Nephron progenitor cell (in vitro differentiated cells): ENCODE results near the gene PCDHAC1.

Experiments
- DNase-seq: peaks from one replicate; pipeline ENCODE4 v3.0.0; 2021
- H3K27ac Mint-ChIP-seq: 2 replicates; pipeline ENCODE4 v1.8.0; 2021; ENCODE audit warnings: mild to moderate bottlenecking, moderate library complexity, mixed read lengths
- H3K27me3 Mint-ChIP-seq: 2 replicates; pipeline ENCODE4 v1.8.0; 2021; ENCODE audit warnings: mild to moderate bottlenecking, low read depth, mixed read lengths; ENCODE audit not compliant: poor library complexity
- H3K36me3 Mint-ChIP-seq: 2 replicates; pipeline ENCODE4 v1.8.0; 2021; ENCODE audit warnings: low read depth, mixed read lengths
- H3K4me1 Mint-ChIP-seq: 2 replicates; pipeline ENCODE4 v1.8.0; 2021; ENCODE audit warnings: mixed read lengths
- H3K4me3 Mint-ChIP-seq: 2 replicates; pipeline ENCODE4 v1.8.0; 2021; ENCODE audit warnings: mild to moderate bottlenecking, moderate library complexity, mixed read lengths
- H3K9me3 Mint-ChIP-seq: 2 replicates; pipeline ENCODE4 v1.8.0; 2021; ENCODE audit warnings: mild to moderate bottlenecking, moderate library complexity, mixed read lengths
- CTCF ChIP-seq: fragments of 200-600 bp; sonication (generic); IDR thresholded peaks from 2 replicates; pipeline ENCODE4 v1.5.0; 2021; ENCODE audit warnings: antibody characterized with exemption

The PCDHAC1 gene

GRCh38 chr5:140977003-140977402 lies 50.9 kb downstream of the PCDHAC1 start:
- Mint-ChIP-seq H3K36me3 (no peaks in the 10 kb centered on the region), H3K4me1 (no peaks in the 10 kb centered on the region), H3K4me3 (no peak overlapping the region), H3K27me3 (no peaks in the 10 kb centered on the region), H3K27ac (no peak overlapping the region), H3K9me3 (no peaks in the 10 kb centered on the region)
- no peak for DNase-seq
- no peak for TF ChIP-seq CTCF

GRCh38 chr5:140978260-140978659 lies 52.2 kb downstream of the PCDHAC1 start:
- H3K4me1 Mint-ChIP-seq, result no peaks in the 10 kb centered on the region
- H3K27me3 Mint-ChIP-seq, result no peaks in the 10 kb centered on the region
- H3K9me3 Mint-ChIP-seq, result no peaks in the 10 kb centered on the region
- H3K27ac Mint-ChIP-seq, result no peak overlapping the region
- no peak for DNase-seq
- H3K36me3 Mint-ChIP-seq, result peaks cover 3% of the 10 kb centered on the region
- H3K4me3 Mint-ChIP-seq, result no peak overlapping the region
- TF ChIP-seq CTCF, result no peak

- H3K9me3 Mint-ChIP-seq, result no peaks in the 10 kb centered on the region
- H3K4me3 Mint-ChIP-seq, result no peak overlapping the region
- H3K36me3 Mint-ChIP-seq, result peaks cover 3% of the 10 kb centered on the region
- DNase-seq, result no peak
- no peak for TF ChIP-seq CTCF
- H3K27me3 Mint-ChIP-seq, result no peaks in the 10 kb centered on the region
- H3K27ac Mint-ChIP-seq, result no peak overlapping the region
- no peaks in the 10 kb centered on the region for H3K4me1 Mint-ChIP-seq
Observed at GRCh38 chr5:140978983-140979382, 52.9 kb downstream of the PCDHAC1 start.
